GM10847 (cell line): Measurements from ENCODE around the gene TSPEAR.
"Not testable (repeated sequence)": the region's sequence is repeated elsewhere in the genome, so short reads cannot be mapped to it uniquely, and the experiment has no call there.

Experiments
- POLR2A ChIP-seq: IDR thresholded peaks from 2 replicates; pipeline ENCODE4 v1.6.1; 2011; ENCODE audit not compliant: insufficient read length; ENCODE audit errors: extremely low read depth

Gene TSPEAR

DNA sequence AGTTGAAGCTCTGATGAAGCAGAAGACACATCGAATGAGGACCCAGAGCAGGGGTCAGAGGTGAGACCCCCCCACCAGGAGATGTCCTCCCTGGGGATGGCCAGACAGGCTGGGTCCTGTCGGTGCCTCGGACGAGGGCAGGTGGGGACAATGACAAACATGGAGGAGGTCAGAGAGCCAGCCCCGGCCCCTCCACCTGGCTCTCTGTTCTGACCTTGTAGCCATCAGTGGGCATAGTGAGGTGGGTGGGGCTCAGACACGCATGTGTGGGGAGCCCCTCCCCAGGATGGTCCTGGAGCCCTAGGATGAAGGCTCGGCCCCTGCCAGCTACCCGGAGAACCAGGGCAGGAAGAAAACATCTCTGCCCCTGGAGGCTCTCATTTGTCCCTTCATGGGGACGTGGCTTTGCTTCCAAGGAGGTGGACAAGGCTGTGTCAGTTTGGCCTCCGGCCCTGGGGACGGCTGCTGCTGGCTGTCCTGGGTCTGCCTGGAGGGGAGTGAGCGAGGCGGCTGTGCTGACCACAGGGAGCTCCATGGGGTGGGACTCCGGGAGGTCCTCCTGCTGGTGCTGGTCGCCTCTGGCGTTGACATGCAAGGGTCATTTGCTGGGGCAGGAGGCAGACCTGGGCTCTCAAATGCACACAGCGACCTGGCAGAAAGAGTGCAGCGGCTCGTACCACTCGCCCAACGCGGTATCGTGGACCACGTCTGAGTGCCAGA lies 121.6 kb downstream of the TSPEAR start:
- no peak for TF ChIP-seq POLR2A

DNA sequence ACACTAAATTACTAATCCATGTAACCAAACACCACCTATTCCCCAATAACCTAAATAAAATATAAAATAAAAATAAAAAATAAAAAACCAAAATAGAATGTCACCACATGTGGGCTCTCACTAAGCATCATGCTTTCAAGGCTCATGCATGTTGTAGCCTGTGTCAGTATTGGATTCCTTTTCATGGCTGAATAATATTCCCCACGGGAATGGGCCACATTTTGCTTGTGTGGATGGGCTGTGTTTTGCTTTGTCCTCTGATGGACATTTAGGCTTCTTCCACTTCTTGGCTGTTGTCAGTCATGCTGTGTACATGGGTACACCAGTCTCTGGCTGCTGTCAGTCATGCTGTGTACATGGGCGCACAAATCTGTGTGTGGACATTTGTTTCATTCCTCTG lies 122.3 kb downstream of the TSPEAR start:
- no peak for TF ChIP-seq POLR2A

DNA sequence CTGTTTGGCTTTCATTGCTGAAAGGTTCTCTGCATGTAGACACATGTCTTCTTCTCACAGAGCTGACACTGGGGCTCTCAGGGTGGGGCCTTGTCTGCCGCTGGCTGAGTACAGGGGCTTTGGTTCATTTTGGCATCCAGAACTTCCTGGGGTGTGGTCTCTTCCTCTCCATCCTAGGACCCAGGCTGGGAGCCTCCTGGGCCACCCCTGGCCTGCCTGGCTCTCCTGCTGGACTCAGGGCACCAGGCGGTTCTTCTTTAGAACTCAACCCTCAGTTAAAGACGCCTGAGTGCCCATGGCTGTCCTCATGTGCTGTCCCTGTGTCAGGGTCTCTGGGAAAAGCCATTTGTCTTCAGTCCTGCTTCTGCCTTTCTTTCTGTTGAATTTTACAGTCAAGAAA lies 125.5 kb downstream of the TSPEAR start:
- TF ChIP-seq POLR2A: no peak

DNA sequence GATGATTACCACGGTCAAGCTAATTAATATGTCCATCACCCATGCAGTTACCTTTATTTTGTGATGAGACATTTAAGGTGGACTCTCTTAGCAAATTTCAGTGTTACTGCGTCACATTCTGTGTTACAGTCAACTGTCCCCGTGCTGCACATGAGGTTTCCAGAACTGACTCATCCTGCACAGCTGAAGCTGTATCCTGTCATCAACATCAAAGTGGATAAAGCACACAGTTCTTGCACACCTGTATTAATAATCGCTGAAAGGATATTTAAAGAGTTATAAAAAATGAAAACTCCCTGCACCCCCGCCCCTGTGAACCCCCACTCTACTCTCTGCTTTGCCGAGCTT lies 127.6 kb downstream of the TSPEAR start:
- no peak for TF ChIP-seq POLR2A

DNA sequence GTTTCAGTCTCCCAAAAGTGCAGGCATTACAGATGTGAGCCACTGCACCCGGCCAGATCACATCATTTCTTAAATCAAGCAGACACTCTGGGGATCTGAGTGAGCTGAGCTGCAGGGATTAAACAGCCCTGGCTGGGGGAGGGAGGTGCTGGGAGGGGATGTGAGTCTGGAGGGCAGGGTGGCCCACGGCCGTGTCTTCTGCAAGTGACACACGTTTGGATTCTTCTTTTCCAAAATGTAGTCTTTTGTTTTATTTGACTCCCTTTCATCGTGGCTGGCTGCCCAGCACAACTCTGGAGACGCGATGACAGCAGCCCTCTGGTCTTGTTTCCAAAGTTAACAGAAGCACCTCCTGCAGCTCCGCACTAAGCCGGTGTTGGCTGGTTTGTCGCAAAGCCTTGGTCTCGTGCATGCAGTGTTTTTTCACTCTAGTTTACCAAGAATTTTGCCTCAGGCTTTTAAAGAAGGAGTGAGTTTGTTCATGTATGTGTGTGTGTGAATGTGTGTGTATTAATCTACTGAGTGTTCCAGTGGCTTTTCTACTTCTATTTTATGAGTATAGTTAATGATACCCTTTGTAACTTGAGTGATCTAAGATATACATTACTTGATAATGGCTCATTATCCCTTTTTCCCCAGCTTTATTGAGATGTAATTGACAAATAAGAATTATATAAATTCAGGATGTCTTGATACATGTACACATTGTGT lies 128.1 kb downstream of the TSPEAR start:
- TF ChIP-seq POLR2A: no peak

DNA sequence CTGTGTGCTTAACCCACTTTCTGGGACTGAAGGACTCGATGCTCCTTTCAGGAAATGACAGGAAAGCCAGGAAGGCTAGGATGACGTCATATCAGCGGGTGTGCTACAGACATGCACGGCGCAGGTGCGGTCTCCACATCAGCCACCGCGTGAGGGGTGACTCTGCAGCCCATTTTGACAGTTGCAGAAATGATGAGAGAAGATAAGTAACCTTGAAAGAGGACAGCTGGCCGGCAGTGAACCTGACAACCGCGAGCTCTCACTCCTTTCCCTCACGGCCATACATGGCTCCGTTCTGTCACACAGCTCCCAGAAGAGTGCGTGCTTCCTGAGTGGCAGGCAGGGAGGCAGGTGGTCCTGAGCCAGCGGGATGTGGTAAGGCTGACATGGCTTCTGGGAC lies 129.3 kb downstream of the TSPEAR start:
- no peak for TF ChIP-seq POLR2A

DNA sequence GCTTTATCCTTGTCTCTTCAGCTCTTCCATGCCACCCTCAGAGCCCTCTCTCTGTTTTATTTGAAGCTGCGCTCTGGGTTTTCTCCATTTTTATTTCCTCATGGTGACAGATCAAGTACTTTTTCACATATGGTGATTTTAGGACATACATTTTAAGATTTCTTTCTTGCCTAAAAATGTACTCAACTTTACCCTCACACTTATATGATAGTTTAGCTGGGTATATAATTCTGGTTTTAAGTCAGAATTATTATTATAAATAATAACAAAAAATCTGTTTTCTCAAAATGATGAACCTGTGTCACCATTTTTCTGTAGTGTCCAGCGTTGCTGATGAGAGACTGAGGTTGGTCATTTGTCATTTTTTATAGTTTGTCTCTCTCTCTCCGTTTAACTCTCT lies 130.2 kb downstream of the TSPEAR start:
- no peak for TF ChIP-seq POLR2A

DNA sequence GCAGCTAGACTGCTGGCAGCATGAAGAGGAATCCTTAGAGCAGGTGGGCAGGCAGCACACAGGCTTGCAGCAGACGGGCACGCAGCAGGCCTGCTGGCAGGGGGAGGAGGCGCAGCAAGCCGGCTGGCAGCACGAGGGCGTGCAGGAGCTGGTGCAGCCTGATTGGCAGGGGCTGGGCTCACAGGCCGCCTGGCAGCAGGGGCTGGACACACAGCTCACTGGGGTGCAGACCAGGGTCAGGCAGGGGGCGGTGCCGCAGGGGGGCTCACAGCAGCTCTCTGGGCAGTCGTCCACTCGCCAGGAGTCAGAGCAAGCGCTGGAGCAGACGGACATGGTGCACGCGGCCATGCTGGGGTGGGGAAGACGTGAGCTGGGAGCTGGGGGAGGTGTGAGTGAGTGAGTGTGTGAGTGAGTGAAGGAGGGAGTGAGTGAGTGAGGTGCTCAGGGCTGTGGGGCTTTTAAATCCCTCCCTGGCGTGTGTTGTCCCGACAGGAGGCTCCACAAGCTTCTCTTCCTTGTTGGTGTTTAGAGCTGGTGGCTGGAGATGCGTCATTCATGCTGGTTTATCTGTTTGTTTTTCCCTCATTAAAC lies 131.0 kb downstream of the TSPEAR start, which contains the start of gene KRTAP10-5:
KRTAP10-5 (minus strand) TSS at position 374 of the 591 bp plus-strand sequence; CDS start at position 348, 26 bp downstream.
- not testable (repeated sequence) for TF ChIP-seq POLR2A

DNA sequence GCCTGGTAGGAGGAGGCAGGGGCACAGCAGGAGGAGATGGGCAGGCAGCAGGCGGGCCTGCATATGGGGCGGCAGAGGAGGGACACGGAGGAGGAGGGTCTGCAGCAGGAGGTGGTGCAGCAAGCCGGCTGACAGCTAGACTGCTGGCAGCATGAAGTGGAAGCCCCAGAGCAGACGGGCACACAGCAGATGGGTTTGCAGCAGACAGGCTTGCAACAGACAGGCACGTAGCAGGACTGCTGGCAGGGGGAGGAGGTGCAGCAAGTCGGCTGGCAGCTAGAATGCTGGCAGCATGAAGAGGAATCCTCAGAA lies 131.6 kb downstream of the TSPEAR start:
- TF ChIP-seq POLR2A: no peak

DNA sequence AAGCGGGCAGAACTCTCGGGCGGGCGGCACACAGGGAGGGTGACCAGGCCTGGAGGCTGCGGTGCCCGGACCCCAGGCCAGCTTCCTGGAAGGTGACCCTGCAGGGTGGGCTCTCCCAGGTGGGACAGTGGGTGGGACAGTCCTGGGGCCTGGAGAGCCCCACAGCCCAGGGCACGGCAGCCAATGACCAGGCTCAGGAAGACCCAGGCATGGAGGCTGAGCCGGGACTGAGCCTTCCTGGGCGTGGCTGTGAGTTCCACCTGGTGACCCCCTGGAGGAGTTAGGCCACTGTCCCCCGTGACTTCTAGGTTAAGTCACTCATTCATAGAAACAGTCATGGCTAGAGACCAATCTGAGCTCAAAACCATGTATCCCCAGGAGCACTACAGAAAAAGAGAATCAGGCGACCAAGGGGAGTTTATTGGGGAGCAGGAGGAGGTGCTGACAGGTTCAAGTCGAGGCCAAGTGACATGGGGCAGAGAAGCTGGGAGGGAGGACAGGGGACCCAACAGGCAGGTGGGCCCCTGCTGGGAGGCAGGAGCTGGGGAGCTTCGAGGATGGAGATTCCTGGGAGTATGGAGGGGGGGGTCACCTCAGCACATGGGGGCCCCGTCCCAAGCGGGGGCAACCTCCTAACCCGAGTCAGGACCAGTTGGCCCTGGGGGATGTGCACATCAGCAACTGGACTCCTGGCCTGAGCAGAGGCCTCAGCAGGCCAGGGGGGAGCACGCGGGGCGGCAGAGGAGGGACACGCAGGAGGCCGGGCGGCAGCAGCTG lies 132.1 kb downstream of the TSPEAR start:
- no peak for TF ChIP-seq POLR2A

DNA sequence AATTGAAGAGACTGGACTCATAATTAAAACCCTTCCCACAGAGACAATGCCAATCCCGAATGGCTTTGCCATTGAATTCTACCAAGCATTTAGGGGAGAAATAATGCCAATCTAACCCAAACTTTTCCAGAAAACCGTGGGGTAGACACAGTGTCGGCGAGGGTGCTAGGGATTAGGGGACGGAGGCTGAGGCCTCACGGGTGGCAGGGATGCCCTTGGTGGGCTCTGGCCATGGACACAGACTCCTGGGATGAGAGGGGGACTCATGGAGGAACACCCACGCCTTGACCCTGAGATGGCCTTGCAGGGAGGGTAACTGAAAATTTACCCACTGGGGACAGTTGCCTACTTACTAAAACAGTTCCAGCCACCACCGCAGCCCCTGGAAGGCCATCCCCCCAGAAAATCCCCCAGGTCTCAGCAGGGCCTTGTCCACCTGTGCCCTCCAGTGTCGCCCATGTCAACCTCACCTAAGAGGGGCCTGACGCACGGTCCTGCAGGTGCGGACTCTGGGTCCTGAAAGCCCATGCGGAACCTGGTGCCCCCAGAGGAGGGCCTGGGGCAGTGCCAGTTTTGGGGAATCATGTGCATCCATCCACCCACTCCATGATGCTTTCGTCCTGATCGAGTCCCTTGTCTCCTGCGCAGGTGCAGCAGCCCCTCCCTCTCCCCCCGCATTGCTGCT lies 132.9 kb downstream of the TSPEAR start:
- no peak for TF ChIP-seq POLR2A

DNA sequence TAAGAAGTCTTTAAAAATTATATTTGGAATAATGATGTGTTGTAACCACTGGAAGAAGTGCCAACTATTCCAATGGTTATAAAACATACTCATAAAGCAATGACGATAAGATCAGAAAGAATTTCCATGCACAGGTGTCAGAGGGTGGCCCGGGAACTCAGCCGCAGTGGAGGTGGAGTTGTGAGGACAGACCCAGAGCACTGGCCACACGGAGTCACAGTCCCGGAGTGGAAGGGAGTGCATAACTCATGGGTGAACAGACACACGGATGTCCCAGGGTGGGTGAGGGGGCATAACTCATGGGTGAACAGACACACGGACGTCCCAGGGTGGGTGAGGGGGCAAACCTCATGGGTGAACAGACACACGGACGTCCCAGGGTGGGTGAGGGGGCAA lies 135.3 kb downstream of the TSPEAR start:
- no peak for TF ChIP-seq POLR2A

DNA sequence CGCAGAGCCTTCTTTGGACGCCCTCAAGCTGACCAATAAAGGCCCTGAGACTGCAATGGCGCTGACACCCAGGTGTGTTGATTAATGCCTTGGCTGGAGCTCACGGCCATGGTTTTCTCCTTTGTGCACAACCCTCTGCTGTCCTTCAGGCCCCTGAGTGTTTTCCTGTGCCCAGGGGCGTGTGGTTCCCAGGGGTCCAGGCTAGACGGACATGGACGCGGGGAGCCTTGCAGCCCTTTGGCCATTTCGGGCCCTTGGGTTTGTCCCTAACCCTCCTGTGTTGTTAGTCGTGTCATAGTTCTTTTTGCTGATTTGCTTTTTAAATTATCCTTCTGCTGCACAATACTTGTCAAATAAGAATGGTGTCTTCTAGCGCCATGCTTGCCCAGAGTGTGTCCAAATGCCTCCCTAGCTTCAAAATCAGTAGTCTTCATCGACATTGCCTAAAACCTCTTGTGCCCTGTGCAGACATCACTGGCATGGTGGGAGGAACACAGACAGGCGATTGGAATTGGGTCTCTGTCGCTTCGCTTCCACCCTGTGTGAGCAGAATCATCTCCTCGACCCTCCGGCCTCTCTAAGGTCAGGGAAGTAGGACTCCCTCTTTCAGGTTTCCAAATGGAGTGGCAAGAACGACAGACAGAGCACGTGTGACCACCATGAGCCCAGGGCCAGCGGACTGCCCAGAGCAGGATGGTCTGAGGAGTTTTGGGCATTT lies 135.9 kb downstream of the TSPEAR start:
- no peak for TF ChIP-seq POLR2A

DNA sequence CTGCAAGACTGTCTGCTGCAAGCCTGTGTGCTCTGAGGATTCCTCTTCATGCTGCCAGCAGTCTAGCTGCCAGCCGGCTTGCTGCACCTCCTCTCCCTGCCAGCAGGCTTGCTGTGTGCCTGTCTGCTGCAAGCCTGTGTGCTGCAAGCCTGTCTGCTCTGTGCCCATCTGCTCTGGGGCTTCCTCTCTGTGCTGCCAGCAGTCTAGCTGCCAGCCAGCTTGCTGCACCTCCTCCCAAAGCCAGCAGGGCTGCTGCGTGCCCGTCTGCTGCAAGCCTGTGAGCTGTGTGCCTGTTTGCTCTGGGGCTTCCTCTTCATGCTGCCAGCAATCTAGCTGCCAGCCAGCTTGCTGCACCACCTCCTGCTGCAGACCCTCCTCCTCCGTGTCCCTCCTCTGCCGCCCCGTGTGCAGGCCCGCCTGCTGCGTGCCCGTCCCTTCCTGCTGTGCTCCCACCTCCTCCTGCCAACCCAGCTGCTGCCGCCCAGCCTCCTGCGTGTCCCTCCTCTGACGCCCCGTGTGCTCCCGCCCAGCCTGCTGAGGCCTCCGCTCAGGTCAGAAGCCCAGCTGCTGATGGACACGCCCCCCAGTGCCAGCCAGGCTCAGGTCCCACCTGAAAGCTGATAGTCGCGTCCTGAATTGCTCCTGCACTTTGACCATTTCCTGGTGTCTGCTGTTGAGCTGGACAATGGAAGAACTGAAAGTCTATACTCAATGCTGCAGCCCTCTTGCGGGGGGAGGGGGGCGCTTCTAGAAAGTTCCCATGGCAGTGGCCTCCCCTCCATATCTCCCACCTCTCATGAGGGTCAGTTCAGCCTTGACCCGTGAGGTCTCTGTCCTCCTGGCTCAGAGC lies 136.7 kb downstream of the TSPEAR start:
- no peak for TF ChIP-seq POLR2A
